HG03135 (cell line): ENCODE data around the gene IFI44L.

Source experiments
- ATAC-seq: cut with Tn5 transposase; IDR thresholded peaks from one replicate; pipeline ENCODE4 v1.9.1; 2021; ENCODE audit warnings: mild to moderate bottlenecking, moderate library complexity; ENCODE audit not compliant: unreplicated experiment

Gene IFI44L

DNA sequence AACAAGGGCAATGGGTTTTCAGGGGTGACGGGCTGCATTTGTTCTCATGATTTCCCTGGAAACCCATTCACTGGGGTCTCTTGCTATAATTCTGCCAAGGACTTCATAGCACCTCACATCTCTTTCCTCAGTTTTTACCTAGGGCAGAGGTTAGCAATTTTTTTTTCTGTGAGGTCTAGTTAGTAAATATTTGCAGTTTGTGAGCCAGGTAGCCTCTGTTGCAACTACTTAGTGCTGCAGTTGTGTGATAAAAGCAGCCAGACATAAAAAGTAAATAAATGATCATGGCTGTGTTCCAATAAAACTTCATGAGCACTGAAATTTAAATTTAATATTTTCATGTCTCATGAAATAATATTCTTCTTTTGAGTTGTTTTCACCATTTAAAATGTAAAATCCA lies 67.1 kb downstream of the IFI44L start:
- ATAC-seq, result no peak

DNA sequence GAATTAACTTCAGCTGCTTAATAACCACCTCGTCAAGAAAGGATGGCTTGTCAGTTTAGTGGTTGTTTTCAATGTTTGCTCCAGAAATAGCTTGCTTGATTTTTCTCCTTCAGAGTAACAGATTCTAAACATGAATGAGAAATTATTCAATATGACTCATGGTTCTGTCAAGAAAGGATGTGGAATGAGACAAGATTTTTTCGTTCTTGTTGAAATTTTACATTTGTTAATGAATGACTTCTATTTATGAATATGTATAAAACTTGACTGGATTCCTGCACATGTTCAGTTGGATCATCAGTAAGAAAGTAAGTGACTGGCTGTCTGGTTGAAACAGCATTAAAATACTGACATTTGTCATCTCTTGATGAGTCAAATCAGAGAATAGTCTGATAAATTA lies 67.7 kb downstream of the IFI44L start:
- ATAC-seq, result no peak

DNA sequence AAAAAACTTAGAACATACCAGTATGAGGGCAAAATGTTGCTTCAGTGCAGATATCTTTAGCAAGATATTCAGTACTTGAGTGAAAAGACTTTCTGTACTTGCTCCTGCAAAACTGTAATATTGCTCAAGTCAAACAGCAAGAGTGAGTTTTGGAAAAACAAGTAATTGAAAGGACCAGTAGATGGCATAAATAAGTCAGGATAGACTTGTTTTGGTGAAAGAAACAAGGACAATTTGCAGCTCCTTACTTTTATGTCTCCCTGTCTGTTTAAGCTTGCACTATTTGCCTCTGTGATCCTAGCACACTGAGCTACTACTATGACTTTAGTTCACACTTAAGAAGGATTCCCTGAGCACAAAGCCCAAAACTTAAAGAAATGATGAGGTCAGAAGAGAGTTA lies 68.4 kb downstream of the IFI44L start:
- ATAC-seq, result no peak

DNA sequence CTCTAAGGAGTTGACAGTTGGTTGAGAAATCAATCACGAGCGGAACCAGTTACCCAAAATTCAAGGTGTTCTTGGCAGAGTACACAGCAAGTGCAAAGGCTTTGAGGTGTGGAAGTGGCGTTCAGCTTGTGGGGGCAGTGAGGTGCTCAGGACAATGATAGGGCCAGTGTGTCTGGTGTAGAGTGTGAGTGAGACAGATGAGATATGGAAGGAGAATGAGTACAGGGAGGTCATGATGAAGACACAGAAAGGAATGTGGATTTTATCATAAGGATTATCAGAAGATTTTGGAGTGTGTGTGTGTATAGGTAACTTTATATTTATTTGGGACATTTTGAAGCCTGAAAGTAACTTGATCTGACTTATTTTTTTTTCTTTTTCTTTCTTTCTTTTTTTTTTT lies 70.3 kb downstream of the IFI44L start:
- no peak for ATAC-seq

DNA sequence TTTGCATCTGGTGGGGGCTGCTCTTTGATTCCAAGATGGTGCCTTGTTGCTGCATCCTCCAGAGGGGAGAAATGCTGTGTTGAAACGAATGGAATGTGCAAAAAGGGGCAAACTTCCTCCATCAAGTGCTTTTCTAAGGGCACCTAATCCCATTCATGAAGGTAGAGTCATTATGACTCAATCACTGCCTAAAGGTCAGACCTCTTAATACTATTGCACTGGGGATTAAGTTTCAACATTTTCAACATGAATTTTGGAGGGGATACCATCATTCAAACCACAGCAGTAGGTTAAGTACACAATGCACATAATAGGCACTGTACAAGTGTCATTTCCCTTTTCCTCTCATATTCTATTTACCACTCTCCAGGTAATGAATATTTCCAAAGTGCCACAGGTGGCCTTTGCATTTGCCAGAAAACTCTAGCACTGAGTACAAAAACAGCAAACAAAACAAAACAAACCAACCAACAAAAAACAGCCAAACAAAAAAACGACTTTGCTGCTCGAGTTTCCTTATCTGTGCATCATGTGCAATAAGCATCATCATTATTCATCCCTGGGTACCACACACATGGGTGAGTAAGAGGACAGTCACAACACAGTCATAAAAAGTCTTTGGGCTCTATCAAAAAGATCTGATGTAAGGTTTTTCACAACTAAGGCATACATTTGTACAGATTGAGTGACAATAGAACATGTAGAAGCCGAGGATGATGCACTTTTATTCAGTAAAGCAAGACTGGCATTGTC lies 71.9 kb downstream of the IFI44L start:
- ATAC-seq, result no peak
